GM21825 (cell line): ENCODE results near the gene ANP32A.

ENCODE experiments used
- ATAC-seq: cut with Tn5 transposase; IDR thresholded peaks from one replicate; pipeline ENCODE4 v1.9.1; 2021; ENCODE audit warnings: mild to moderate bottlenecking, moderate library complexity; ENCODE audit not compliant: unreplicated experiment

The ANP32A gene

DNA sequence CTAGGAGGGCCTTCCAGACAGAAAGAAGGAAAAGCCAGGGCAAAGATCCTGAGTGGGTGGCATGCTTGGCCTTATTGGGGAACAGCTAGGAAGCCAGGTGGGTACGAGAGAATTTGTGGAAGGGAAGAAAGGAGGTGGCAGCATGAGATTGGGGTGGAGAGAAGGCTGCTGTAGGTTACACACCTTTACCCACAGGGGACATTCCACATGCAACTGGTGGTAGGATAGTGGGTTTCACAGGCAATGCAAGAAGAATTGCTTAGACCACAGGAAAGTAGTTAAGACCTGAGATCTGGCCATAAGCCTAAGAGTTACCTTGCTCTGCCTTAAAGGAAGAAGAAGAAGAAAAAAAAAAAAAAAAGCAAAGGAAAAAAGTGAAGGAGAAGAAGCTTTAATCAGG, 19.8 kb downstream of the ANP32A start:
- no peak for ATAC-seq

DNA sequence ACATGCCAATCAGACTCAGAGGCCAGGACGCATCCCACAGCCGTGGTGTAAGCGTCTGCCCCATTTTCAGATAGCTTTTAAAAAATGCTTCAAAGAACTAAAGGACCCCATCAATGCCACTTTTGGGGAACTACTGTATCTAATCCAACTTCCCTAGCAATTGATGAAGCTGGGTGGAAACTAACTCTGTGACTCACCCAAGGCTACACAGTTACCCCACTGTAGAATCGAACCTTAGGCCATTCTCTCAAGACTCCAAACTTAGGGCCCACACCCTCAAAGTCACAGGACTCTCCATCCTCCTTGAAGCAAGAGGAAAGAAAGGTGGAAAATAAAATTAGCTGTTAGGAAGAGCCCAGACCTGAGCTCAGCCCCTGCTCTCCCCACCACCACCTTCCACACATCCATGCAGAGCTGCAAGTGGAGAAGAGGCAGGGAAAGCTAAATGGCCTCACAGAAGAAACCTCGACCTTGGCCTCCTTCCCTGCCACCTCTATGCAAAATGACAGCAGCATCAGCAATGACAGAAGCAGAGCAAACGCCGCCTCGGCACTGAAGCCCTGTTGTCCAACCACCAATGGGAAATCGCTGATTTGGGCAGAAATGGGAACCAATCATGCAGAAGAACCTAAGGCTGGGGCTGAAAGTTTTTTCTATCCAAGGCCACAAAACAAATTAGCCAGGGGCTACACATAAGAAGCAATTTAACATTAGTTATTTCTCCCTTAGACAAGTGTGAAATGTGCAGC, 22.2 kb downstream of the ANP32A start:
- no peak for ATAC-seq

DNA sequence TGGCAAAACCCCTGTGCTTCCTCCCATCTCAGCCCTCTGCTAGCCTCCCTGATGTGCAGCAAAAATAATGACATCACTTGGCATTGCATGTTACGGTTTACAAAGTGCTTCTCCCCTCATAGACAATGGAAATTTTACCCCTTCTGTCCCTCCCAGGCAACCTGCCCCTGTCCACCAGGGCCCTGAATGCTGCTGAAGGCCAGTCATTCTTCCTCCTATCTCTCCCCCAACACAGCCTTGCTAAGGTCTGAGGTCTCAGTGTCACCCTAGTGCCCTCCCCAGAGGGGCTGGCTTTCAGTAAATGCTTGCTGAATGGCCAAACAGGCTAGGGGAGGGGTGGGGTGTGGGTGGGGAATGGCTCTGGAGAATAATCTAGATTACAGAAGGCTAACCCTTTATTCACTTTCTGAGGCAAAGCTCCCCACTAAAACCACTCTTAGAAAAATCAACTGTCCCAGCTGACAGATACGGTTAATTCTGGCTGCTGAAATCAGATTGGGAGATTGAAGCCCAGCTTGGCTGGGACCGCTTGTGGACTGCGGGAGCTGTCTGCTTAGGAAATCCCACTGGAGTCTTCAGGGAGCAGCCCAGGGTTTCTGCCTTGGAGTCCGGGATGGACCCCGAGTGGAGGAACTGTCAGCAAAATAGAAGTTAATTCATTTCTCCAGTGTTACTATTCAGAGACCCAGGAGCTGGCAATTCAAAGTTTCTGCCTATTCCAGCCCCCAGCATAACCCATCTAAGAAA, 22.9 kb downstream of the ANP32A start:
- no peak for ATAC-seq

DNA sequence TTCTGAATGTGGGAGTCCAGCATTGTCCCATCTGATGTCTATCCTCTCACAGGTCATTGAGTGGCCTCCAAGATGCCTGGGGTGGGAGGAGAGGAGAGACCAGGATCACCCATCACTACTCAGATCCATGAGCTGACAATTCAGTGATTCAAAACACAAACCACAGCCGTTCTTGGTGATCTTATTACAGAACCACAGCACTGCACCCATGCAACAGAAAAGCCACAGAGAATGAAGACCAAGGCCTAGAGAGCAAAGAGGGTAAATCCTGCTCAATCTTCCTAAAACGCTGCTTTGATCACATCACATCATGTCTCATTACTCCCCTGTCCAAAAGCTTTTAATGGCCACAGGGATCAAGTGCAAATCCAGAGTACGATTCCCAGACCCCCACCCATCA, 23.5 kb downstream of the ANP32A start:
- ATAC-seq, result no peak

DNA sequence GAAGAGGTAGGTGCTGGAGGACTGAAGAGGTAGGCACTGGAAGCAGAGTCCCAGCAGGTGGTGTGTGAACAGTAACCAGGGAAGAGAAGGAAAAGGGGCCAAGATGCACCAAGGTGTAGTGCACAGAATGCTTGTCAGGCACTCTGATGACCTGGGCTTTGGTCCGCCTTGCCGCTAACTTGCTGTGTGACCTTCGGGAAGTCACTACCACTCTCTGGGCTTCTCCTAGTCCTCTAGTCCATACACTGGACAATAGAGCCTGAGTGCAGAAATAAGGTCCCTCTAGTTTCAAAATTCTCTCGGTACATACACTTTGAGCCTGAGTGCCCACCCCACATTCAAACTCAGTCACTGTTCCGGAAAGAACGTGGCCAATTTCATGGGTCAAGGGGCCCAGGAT, 24.1 kb downstream of the ANP32A start:
- no peak for ATAC-seq

DNA sequence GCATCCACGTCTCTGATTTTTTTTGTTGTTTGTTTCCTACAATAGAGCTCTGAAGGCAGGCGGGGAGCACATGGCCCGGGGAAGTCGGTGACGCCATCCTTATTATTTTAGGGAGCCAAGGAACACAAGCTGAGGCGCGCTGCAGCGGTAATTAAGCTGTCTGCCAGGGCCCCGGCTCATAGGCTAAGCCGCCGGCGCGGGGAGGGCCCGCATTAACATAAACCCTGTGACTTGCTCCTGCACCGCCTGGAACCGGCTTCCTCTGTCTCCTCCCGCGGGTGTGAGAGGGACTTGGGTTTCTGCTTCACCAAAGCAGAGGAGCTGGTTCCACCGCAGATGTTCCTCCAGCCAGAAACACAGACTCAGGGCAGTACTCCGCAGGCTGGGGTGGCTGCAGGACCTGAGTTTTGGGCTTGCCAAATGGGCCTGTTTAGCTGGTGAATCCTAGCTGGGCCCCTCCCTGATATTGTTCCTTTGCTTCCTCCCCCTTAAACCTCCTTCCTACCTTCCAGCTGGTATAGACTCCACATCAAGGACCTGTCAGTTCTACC, 25.3 kb downstream of the ANP32A start:
- ATAC-seq, result peak; percentile 41

- no peak for ATAC-seq
Measured at GRCh38 chr15:68794863-68795262, 25.8 kb downstream of the ANP32A start.

DNA sequence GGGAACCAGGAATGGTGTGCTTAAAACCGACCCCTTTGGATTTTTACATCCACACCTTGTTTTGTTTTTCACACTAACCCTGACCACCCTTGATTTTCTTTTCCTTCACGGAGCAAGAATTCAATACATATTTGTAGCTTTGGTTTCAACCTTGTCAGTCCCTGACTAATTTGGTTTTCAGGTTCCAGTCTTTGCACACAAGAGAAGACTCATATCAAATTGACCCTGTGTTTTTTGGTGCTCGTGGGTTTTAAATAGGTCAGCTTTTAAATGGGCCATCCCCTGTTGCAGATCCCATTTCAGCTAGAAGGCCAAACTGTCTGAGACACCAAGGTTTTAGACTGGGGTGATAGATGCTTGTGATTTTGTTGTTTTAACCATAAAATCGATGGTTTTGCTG, 26.4 kb downstream of the ANP32A start:
- ATAC-seq, result no peak

DNA sequence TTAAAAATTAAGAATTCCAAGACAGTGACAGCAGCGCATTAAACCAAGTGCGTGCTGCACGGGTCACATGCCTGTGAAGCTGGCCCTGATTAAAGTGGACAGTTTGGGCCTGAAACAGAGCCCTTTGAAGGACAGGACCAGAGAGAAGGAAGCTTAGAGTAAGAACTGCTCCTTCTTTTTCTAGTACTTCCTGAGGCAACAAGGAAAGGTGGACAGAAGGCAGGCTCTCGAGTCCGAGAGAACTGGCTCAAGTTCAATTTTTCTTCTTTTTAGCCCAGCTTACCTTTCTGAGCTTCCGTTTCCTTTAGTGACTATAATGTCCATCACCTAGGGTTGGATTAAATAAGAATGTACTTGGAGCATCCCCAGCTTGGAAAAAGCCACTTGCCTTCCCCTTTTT, 26.9 kb downstream of the ANP32A start:
- ATAC-seq, result no peak

- no peak for ATAC-seq
Measured at GRCh38 chr15:68792901-68793766, 27.6 kb downstream of the ANP32A start.

GRCh38 chr15:68791431-68792283, 29.0 kb downstream of the ANP32A start:
- peak; percentile 55 for ATAC-seq

DNA sequence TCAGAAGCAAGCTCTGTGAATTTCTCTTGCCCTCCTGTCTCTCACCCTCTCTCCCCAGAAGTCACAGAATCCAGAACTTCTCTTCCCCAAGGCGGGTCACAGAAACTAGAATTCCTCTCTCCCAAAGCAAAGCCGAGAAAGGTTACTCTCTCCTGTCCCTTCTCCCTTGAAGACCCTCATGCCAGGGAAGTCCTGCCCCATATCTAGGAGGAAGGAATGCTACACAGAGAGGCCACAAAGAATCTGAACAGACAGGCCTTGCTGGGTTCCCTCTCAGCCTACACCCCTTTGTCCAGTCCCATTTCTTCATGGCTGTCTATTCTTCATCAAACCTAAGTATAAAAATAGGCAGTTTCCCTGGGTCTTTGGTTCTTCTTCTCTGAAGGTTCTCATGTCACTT, 29.8 kb downstream of the ANP32A start:
- no peak for ATAC-seq

DNA sequence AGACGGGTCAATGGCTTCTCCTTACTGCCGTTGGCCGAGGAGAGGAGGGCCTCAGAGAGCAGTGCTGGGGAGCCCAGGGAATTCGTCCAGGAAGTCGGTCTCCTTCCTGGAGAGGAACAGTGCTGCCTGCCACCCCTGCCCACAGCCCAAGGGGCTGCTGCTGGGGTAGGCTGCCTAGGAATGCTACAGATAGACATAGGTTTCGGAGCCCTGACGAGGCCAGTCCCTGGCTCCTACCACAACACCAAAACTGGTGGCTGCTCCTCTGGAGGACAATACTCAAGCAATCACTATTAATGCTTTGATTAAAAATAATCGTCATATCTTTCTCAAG, 30.5 kb downstream of the ANP32A start:
- ATAC-seq, result no peak

GRCh38 chr15:68789534-68790241, 31.0 kb downstream of the ANP32A start:
- ATAC-seq, result no peak

GRCh38 chr15:68789091-68789490, 31.6 kb downstream of the ANP32A start:
- ATAC-seq, result no peak

GRCh38 chr15:68788264-68788624, 32.5 kb downstream of the ANP32A start:
- ATAC-seq, result no peak

DNA sequence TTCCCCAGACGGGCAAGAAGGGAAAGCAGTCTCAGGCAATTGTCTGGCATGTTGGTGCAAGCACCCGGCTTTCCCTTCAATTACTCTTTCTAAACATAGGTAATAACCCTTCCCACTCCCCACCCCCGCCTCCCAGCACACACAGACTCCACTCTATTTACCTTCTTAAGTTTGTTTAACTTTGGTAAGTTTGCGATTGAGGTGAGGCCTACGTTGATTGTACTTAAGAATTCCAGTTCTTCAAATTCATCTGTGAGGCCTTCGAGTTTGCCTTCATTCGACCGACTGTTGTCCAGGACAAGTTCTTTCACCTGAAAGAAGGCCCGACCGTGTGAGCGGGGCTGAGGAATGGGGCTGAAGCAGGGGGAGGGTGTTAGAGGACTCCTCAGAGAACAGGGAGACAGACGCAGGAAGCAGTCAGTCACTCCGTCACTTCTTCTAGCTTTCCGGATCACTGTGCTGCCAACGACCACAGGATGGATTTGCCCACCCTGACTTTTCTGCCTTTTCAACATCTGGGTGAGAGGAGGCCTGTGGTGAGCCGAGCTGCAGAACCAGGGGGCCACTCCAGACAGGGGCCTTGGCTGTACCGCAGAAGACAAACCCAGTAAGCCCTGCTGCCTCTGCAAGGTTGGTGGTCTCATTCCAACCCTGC, 33.0 kb downstream of the ANP32A start:
- no peak for ATAC-seq

GRCh38 chr15:68786753-68787152, 33.9 kb downstream of the ANP32A start:
- no peak for ATAC-seq

DNA sequence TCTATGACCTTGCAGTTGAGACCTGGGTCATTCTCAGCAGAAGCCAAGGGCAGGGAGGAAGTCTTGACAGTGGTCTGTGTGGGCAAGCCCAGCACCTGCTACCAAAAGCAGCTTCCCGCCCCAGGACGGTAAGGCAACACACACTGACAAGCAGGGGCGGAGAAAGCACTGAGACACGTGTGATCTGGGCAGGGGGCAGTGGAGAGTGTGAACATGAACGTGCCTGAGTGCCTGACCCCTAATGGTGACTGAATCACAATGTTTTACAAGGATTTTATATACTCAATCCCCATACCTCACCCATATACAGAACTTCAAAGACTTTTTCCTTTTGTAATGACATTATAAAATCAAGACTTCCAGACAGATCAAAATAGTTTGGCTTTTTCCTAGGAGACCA, 35.2 kb downstream of the ANP32A start:
- no peak for ATAC-seq
